ENCODE measurements around the gene SPDEF. TPM values are rescaled to one million over a fixed set of nuclear protein-coding genes. Genes with fewer than 3 reads are reported as not detected.

The SPDEF gene
- total and polyA plus RNA-seq, 2 donors from 2014 or later: 0.19 TPM; not detected in 1

- H3K4me3 ChIP-seq (ENCODE audit: low read length in 3 of 3): no peak overlapping the region
- H3K27me3 ChIP-seq (ENCODE audit: control insufficient read depth, insufficient read depth, low read length): no peaks in the 10 kb centered on the region
- no peak for FAIRE-seq
- DNase-seq: peak in 1 of 5 donors; percentile 40
- TF ChIP-seq CTCF (IDR thresholded peaks at IDR 0.05; ENCODE audit: borderline replicate concordance, extremely low read depth, insufficient read depth): no peak
- H3K9me3 ChIP-seq (ENCODE audit: control insufficient read depth in 2 of 3, insufficient read depth in 1 of 3, low read length in 3 of 3): no peaks in the 10 kb centered on the region
- intact Hi-C loops (cut with DNase I): no loop called here
- H3K27ac ChIP-seq (ENCODE audit: low read depth in 2 of 2, low read length in 2 of 2): no peak overlapping the region
- no peaks in the 10 kb centered on the region for H3K4me1 ChIP-seq (ENCODE audit: control insufficient read depth in 2 of 3, insufficient read depth in 2 of 3, low read depth in 1 of 3, low read length in 3 of 3)
- H3K36me3 ChIP-seq (ENCODE audit: control insufficient read depth in 2 of 3, insufficient read depth in 3 of 3, low read length in 3 of 3): no peaks in the 10 kb centered on the region
- H3K9ac ChIP-seq (ENCODE audit: low read length in 3 of 3): no peak overlapping the region
Observed at GRCh38 chr6:34576286-34576955, 20.3 kb upstream of the SPDEF start.

GRCh38 chr6:34575326-34575725, 19.2 kb upstream of the SPDEF start:
- no peaks in the 10 kb centered on the region for H3K36me3 ChIP-seq (ENCODE audit: control insufficient read depth in 2 of 3, insufficient read depth in 3 of 3, low read length in 3 of 3)
- H3K4me3 ChIP-seq (ENCODE audit: low read length in 3 of 3): no peak overlapping the region
- no peak for TF ChIP-seq CTCF (IDR thresholded peaks at IDR 0.05; ENCODE audit: borderline replicate concordance, extremely low read depth, insufficient read depth)
- no peaks in the 10 kb centered on the region for H3K27me3 ChIP-seq (ENCODE audit: control insufficient read depth, insufficient read depth, low read length)
- no peaks in the 10 kb centered on the region for H3K4me1 ChIP-seq (ENCODE audit: control insufficient read depth in 2 of 3, insufficient read depth in 2 of 3, low read depth in 1 of 3, low read length in 3 of 3)
- intact Hi-C loops (cut with DNase I): no loop called here
- H3K9ac ChIP-seq (ENCODE audit: low read length in 3 of 3): no peak overlapping the region
- no peak for DNase-seq
- H3K27ac ChIP-seq (ENCODE audit: low read depth in 2 of 2, low read length in 2 of 2): no peak overlapping the region
- H3K9me3 ChIP-seq (ENCODE audit: control insufficient read depth in 2 of 3, insufficient read depth in 1 of 3, low read length in 3 of 3): no peaks in the 10 kb centered on the region
- FAIRE-seq: no peak

GRCh38 chr6:34574647-34575293, 18.6 kb upstream of the SPDEF start:
- TF ChIP-seq CTCF (IDR thresholded peaks at IDR 0.05; ENCODE audit: borderline replicate concordance, extremely low read depth, insufficient read depth): no peak
- H3K36me3 ChIP-seq (ENCODE audit: control insufficient read depth in 2 of 3, insufficient read depth in 3 of 3, low read length in 3 of 3): no peaks in the 10 kb centered on the region
- H3K27me3 ChIP-seq (ENCODE audit: control insufficient read depth, insufficient read depth, low read length): no peaks in the 10 kb centered on the region
- H3K27ac ChIP-seq (ENCODE audit: low read depth in 2 of 2, low read length in 2 of 2): no peak overlapping the region
- no peaks in the 10 kb centered on the region for H3K4me1 ChIP-seq (ENCODE audit: control insufficient read depth in 2 of 3, insufficient read depth in 2 of 3, low read depth in 1 of 3, low read length in 3 of 3)
- intact Hi-C loops (cut with DNase I): no loop called here
- FAIRE-seq (no peak), DNase-seq (no peak)
- no peak overlapping the region for H3K4me3 ChIP-seq (ENCODE audit: low read length in 3 of 3)
- H3K9ac ChIP-seq (ENCODE audit: low read length in 3 of 3): no peak overlapping the region
- no peaks in the 10 kb centered on the region for H3K9me3 ChIP-seq (ENCODE audit: control insufficient read depth in 2 of 3, insufficient read depth in 1 of 3, low read length in 3 of 3)

Data from kidney (tissue), 14 donors.